Ascending aorta (tissue), 2 donors: Measurements from ENCODE around the gene SPRED2. TPM values are rescaled to one million over a fixed set of nuclear protein-coding genes. Genes with fewer than 3 reads are reported as not detected.
"Not testable (repeated sequence)": the region's sequence is repeated elsewhere in the genome, so short reads cannot be mapped to it uniquely, and the experiment has no call there.

Experiments
- DNase-seq, 2 donors: peaks; one replicate each; pipeline ENCODE4 v3.0.0-alpha.2; 2019; ENCODE audit warnings: low spot score in 2 of 2
- H3K27ac ChIP-seq, 2 donors: fragments of 200-600 bp; sonication (generic); one replicate each; pipeline ENCODE4 v1.5.1; 2016 to 2017; ENCODE audit warnings: mild to moderate bottlenecking in 1 of 2
- H3K27me3 ChIP-seq: fragments of 200-600 bp; sonication (generic); one replicate; pipeline ENCODE4 v1.5.1; 2017
- H3K36me3 ChIP-seq, 2 donors: fragments of 200-600 bp; sonication (generic); one replicate each; pipeline ENCODE4 v1.5.1; 2016
- H3K4me1 ChIP-seq, 2 donors: fragments of 200-600 bp; sonication (generic); one replicate each; pipeline ENCODE4 v1.5.1; 2016 to 2017; ENCODE audit warnings: mild to moderate bottlenecking in 1 of 2
- H3K4me3 ChIP-seq, 2 donors: fragments of 200-600 bp; sonication (generic); one replicate each; pipeline ENCODE4 v1.5.1; 2016 to 2017; ENCODE audit warnings: mild to moderate bottlenecking in 1 of 2
- H3K9me3 ChIP-seq, 2 donors: fragments of 200-600 bp; sonication (generic); one replicate each; pipeline ENCODE4 v1.5.1; 2016
- CTCF ChIP-seq, 3 experiments: fragments of 200-600 bp in 2 of 3; fragments of 450-650 bp in 1 of 3; sonication (generic) in 2 of 3; IDR thresholded peaks; one replicate each; pipeline ENCODE4 v1.5.1; 2016 to 2019; ENCODE audit warnings: antibody characterized with exemption in 3 of 3, mild to moderate bottlenecking in 1 of 3, moderate library complexity in 1 of 3
- intact Hi-C: fragments of 100-400 bp; cut with DNase I; formaldehyde crosslinking; loops from one replicate; pipeline ENCODE4 v1.15.1; 2023
- total RNA-seq: library from RNA; depleted of rRNA; stranded (reverse); fragments of >200 nt; gene quantifications from one replicate; pipeline ENCODE4 v1.1.0, GENCODE V29; 2016

The SPRED2 gene
- total RNA-seq, 1 donor from 2014 or later = 18.5 TPM

- H3K36me3 ChIP-seq = no peaks in the 10 kb centered on the region
- TF ChIP-seq CTCF (IDR thresholded peaks at IDR 0.05) = no peak
- H3K9me3 ChIP-seq = no peaks in the 10 kb centered on the region
- H3K4me3 ChIP-seq = no peak overlapping the region
- H3K27ac ChIP-seq = no peak overlapping the region
- no peaks in the 10 kb centered on the region for H3K27me3 ChIP-seq
- no peak for DNase-seq
- H3K4me1 ChIP-seq = no peaks in the 10 kb centered on the region
- intact Hi-C loops = no loop called here
Observed at GRCh38 chr2:65340898-65341681, 91.3 kb downstream of the SPRED2 start.

GRCh38 chr2:65339648-65340047, 92.8 kb downstream of the SPRED2 start:
- DNase-seq = no peak
- Histone ChIP-seq H3K27ac (no peak overlapping the region), H3K4me3 (no peak overlapping the region), H3K9me3 (no peaks in the 10 kb centered on the region), H3K4me1 (no peaks in the 10 kb centered on the region), H3K36me3 (peaks cover 0 to 2% of the 10 kb centered on the region in 2 donors), H3K27me3 (no peaks in the 10 kb centered on the region)
- no peak for TF ChIP-seq CTCF (IDR thresholded peaks at IDR 0.05)
- intact Hi-C loops = no loop called here

- H3K27me3 ChIP-seq, DNase-seq, H3K27ac ChIP-seq, intact Hi-C loops, H3K4me1 ChIP-seq, H3K36me3 ChIP-seq, H3K4me3 ChIP-seq, H3K9me3 ChIP-seq: not testable (repeated sequence)
Observed at GRCh38 chr2:65338830-65339495, 93.4 kb downstream of the SPRED2 start.

GRCh38 chr2:65337915-65338314, 94.5 kb downstream of the SPRED2 start:
- DNase-seq, H3K4me1 ChIP-seq, H3K9me3 ChIP-seq, H3K27me3 ChIP-seq, H3K27ac ChIP-seq, H3K4me3 ChIP-seq, intact Hi-C loops: not testable (repeated sequence)
- H3K36me3 ChIP-seq = peaks cover 0 to 13% of the 10 kb centered on the region in 2 donors

GRCh38 chr2:65334714-65335113, 97.7 kb downstream of the SPRED2 start:
- Histone ChIP-seq H3K4me3 (no peak overlapping the region), H3K36me3 (peaks cover 12 to 32% of the 10 kb centered on the region in 2 donors), H3K9me3 (no peaks in the 10 kb centered on the region), H3K27me3 (no peaks in the 10 kb centered on the region), H3K27ac (no peak overlapping the region), H3K4me1 (no peaks in the 10 kb centered on the region)
- no peak for DNase-seq
- no peak for TF ChIP-seq CTCF (IDR thresholded peaks at IDR 0.05)
- intact Hi-C loops = no loop called here

GRCh38 chr2:65331336-65332025, 100.9 kb downstream of the SPRED2 start:
- Histone ChIP-seq H3K36me3 (peaks cover 20 to 37% of the 10 kb centered on the region in 2 donors), H3K27me3 (no peaks in the 10 kb centered on the region), H3K27ac (no peak overlapping the region), H3K9me3 (no peaks in the 10 kb centered on the region), H3K4me3 (no peak overlapping the region), H3K4me1 (no peaks in the 10 kb centered on the region)
- DNase-seq = no peak
- TF ChIP-seq CTCF (IDR thresholded peaks at IDR 0.05) = no peak
- intact Hi-C loops = no loop called here
